Prostate gland (tissue), 2 donors: ENCODE measurements around the gene STRN4. TPM values are rescaled to one million over a fixed set of nuclear protein-coding genes. Genes with fewer than 3 reads are reported as not detected.

ENCODE experiments used
- DNase-seq: peaks from one replicate; pipeline ENCODE4 v3.0.0-alpha.2; 2019; ENCODE audit warnings: low spot score
- H3K27ac ChIP-seq, 2 donors: fragments of 200-600 bp; sonication (generic); 2 replicates each; pipeline ENCODE4 v1.5.1; 2017 to 2019
- H3K27me3 ChIP-seq: fragments of 200-600 bp; sonication (generic); replicated peaks from 2 replicates; pipeline ENCODE4 v1.5.1; 2019; ENCODE audit not compliant: insufficient read depth
- H3K36me3 ChIP-seq, 2 donors: fragments of 200-600 bp; sonication (generic); 1 replicate in 1 of 2; 2 replicates in 1 of 2; pipeline versions ENCODE4 v1.5.1 to v1.8.1; 2017 to 2019
- H3K4me1 ChIP-seq: fragments of 200-600 bp; sonication (generic); replicated peaks from 2 replicates; pipeline ENCODE4 v1.5.1; 2019
- H3K4me3 ChIP-seq, 2 donors: fragments of 200-600 bp; sonication (generic); 2 replicates each; pipeline ENCODE4 v1.5.1; 2017 to 2019
- H3K9me3 ChIP-seq: fragments of 200-600 bp; sonication (generic); 2 replicates; pipeline ENCODE4 v1.5.1; 2017
- CTCF ChIP-seq, 4 experiments: fragments of 200-600 bp in 2 of 4; fragments of 450-650 bp in 2 of 4; sonication (generic) in 2 of 4; IDR thresholded peaks; 1 replicate in 3 of 4; 2 replicates in 1 of 4; pipeline ENCODE4 v1.5.1; 2016 to 2019; ENCODE audit warnings: antibody characterized with exemption in 4 of 4, mild to moderate bottlenecking in 2 of 4, moderate library complexity in 2 of 4
- POLR2A ChIP-seq: fragments of 450-650 bp; IDR thresholded peaks from one replicate; pipeline ENCODE4 v1.6.1; 2016; ENCODE audit warnings: antibody characterized with exemption, mild to moderate bottlenecking
- POLR2AphosphoS5 ChIP-seq: sonication (generic); formaldehyde crosslinking; IDR thresholded peaks from one replicate; pipeline ENCODE4 v1.6.1; 2017; ENCODE audit warnings: antibody characterized with exemption
- WGBS: methylation state at CpG from one replicate; pipeline ENCODE4 v1.1.5; 2018; 5-methylcytosine and 5-hydroxymethylcytosine counted together
- intact Hi-C: fragments of 100-400 bp; cut with DNase I; formaldehyde crosslinking; loops from one replicate; pipeline ENCODE4 v1.14.2; 2022
- total RNA-seq, 2 donors: library from RNA; depleted of rRNA; stranded (reverse); fragments of >200 nt; gene quantifications; one replicate each; pipeline ENCODE4 v1.1.0, GENCODE V29; 2016

Gene STRN4
- total RNA-seq, 2 donors from 2014 or later: 80.7 to 221 TPM

GRCh38 chr19:46760363-46760762, 14.1 kb upstream of the STRN4 start:
- Histone ChIP-seq H3K27ac (peak overlapping the region; percentile 71 to 81), H3K36me3 (no peaks in the 10 kb centered on the region), H3K27me3 (no peaks in the 10 kb centered on the region), H3K9me3 (no peaks in the 10 kb centered on the region), H3K4me3 (no peak overlapping the region), H3K4me1 (peaks cover 5% of the 10 kb centered on the region)
- intact Hi-C loops: no loop called here
- TF ChIP-seq CTCF (IDR thresholded peaks at IDR 0.05) (no peak), POLR2AphosphoS5 (no peak), POLR2A (no peak)
- WGBS: 92% methylated on average over 5 of the region's 5 CpGs
- DNase-seq: no peak

GRCh38 chr19:46759817-46760333, 13.6 kb upstream of the STRN4 start:
- Histone ChIP-seq H3K4me3 (no peak overlapping the region), H3K9me3 (no peaks in the 10 kb centered on the region), H3K4me1 (peaks cover 5% of the 10 kb centered on the region), H3K36me3 (no peaks in the 10 kb centered on the region), H3K27ac (peak overlapping the region; percentile 71 to 81), H3K27me3 (no peaks in the 10 kb centered on the region)
- DNase-seq: peak; percentile 64
- intact Hi-C loops: loop anchor here (5.0 kb wide), 1 partner anchor 232 kb away; no protein-coding TSS in a partner anchor
- peak; percentile 89 for TF ChIP-seq POLR2AphosphoS5
- no peak for TF ChIP-seq POLR2A
- 24% methylated on average over 7 of the region's 7 CpGs for WGBS

DNA sequence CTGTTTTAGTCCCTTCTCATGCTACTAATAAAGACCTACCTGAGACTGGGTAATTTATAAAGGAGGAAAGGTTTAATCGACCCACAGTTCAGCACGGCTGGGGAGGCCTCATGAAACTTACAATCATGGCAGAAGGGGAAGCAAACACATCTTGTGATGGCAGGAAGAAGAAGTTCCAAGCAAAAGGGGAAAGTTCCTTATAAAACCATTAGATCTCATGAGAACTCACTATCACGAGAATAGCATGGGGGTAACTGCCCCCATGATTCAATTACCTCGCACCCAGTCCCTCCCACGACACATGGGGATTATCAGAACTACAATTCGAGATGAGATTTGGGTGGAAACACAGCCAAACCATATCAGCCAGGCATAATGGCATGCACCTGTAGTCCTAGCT, 13.0 kb upstream of the STRN4 start:
- H3K36me3 ChIP-seq: no peaks in the 10 kb centered on the region
- no peaks in the 10 kb centered on the region for H3K9me3 ChIP-seq
- H3K4me3 ChIP-seq: no peak overlapping the region
- intact Hi-C loops: loop anchor here (5.0 kb wide), 1 partner anchor 233 kb away; no protein-coding TSS in a partner anchor
- peak overlapping the region; percentile 71 to 81 for H3K27ac ChIP-seq
- DNase-seq: no peak
- no peak for TF ChIP-seq CTCF (IDR thresholded peaks at IDR 0.05)
- no peak for TF ChIP-seq POLR2A
- TF ChIP-seq POLR2AphosphoS5: no peak
- peaks cover 5% of the 10 kb centered on the region for H3K4me1 ChIP-seq
- H3K27me3 ChIP-seq: no peaks in the 10 kb centered on the region
- WGBS: 72% methylated on average over 6 of the region's 6 CpGs

- Histone ChIP-seq H3K4me3 (no peak overlapping the region), H3K36me3 (no peaks in the 10 kb centered on the region), H3K4me1 (no peaks in the 10 kb centered on the region), H3K9me3 (no peaks in the 10 kb centered on the region), H3K27me3 (no peaks in the 10 kb centered on the region), H3K27ac (no peak overlapping the region)
- DNase-seq: no peak
- 88% methylated on average over 30 of the region's 30 CpGs for WGBS
- TF ChIP-seq CTCF (IDR thresholded peaks at IDR 0.05) (no peak), POLR2AphosphoS5 (no peak), POLR2A (no peak)
- intact Hi-C loops: loop anchor here (2.0 to 5.0 kb wide), 3 partner anchors 30 to 236 kb away; no protein-coding TSS in a partner anchor
These were observed 10.3 kb upstream of the STRN4 start for GRCh38 chr19:46756544-46756888.

- Histone ChIP-seq H3K27me3 (no peaks in the 10 kb centered on the region), H3K27ac (no peak overlapping the region), H3K9me3 (no peaks in the 10 kb centered on the region), H3K36me3 (no peaks in the 10 kb centered on the region), H3K4me3 (no peak overlapping the region), H3K4me1 (no peaks in the 10 kb centered on the region)
- intact Hi-C loops: loop anchor here (2.0 to 5.0 kb wide), 3 partner anchors 31 to 236 kb away; no protein-coding TSS in a partner anchor
- TF ChIP-seq CTCF (IDR thresholded peaks at IDR 0.05): no peak
- TF ChIP-seq POLR2AphosphoS5: no peak
- no peak for TF ChIP-seq POLR2A
- no peak for DNase-seq
- WGBS: 91% methylated on average over 86 of the region's 86 CpGs
These were observed 9.7 kb upstream of the STRN4 start for GRCh38 chr19:46755853-46756543.
